DMS153 (cell line): ENCODE results near the gene ARL5A.

Experiments used
- DNase-seq: peaks from one replicate; lab custom pipeline; 2025; lab: John Stamatoyannopoulos, UW

Gene ARL5A

GRCh38 chr2:151840216-151841046 is 12.2 kb upstream of the ARL5A start:
- DNase-seq: no peak

GRCh38 chr2:151837926-151838325 is 9.7 kb upstream of the ARL5A start:
- DNase-seq: no peak

- DNase-seq: no peak
These were observed 5.8 kb upstream of the ARL5A start for GRCh38 chr2:151833984-151834383.

- DNase-seq: no peak
These were observed 2.7 kb upstream of the ARL5A start for GRCh38 chr2:151830961-151831360.

GRCh38 chr2:151828890-151829324 is 686 bp upstream of the ARL5A start:
- DNase-seq: no peak

- no peak for DNase-seq
These were observed 568 bp downstream of the ARL5A start for GRCh38 chr2:151827564-151828142.

- DNase-seq: no peak
These were observed 1.5 kb downstream of the ARL5A start for GRCh38 chr2:151826737-151827157.

- no peak for DNase-seq
These were observed 3.3 kb downstream of the ARL5A start for GRCh38 chr2:151824886-151825285.

- no peak for DNase-seq
These were observed 4.6 kb downstream of the ARL5A start for GRCh38 chr2:151823651-151824050.

GRCh38 chr2:151819920-151820319 is 8.3 kb downstream of the ARL5A start:
- DNase-seq: no peak

GRCh38 chr2:151817929-151818328 is 10.3 kb downstream of the ARL5A start:
- DNase-seq: no peak

GRCh38 chr2:151816843-151817242 is 11.4 kb downstream of the ARL5A start:
- DNase-seq: no peak

- DNase-seq: no peak
These were observed 12.3 kb downstream of the ARL5A start for GRCh38 chr2:151815821-151816489.

GRCh38 chr2:151810489-151810888 is 17.7 kb downstream of the ARL5A start:
- no peak for DNase-seq

- DNase-seq: no peak
These were observed 19.2 kb downstream of the ARL5A start for GRCh38 chr2:151809073-151809383.

- no peak for DNase-seq
These were observed 19.8 kb downstream of the ARL5A start for GRCh38 chr2:151808258-151809072.

GRCh38 chr2:151805961-151806360 is 22.3 kb downstream of the ARL5A start:
- DNase-seq: no peak

- DNase-seq: no peak
These were observed 22.9 kb downstream of the ARL5A start for GRCh38 chr2:151805343-151805742.

GRCh38 chr2:151803811-151804210 is 24.4 kb downstream of the ARL5A start:
- DNase-seq: no peak

- DNase-seq: no peak
These were observed 25.9 kb downstream of the ARL5A start for GRCh38 chr2:151802315-151802714.

- DNase-seq: no peak
These were observed 28.3 kb downstream of the ARL5A start for GRCh38 chr2:151799886-151800292.

- DNase-seq: no peak
These were observed 31.4 kb downstream of the ARL5A start for GRCh38 chr2:151796774-151797173.
